ENCODE measurements around the gene OR1S1.

Gene OR1S1

GRCh38 chr11:58254936-58255335 is 42.4 kb downstream of the OR1S1 start:
- Histone ChIP-seq H3K4me3 (ENCODE audit: low read depth, low read length) (no peak overlapping the region), H3K27ac (no peak overlapping the region), H3K27me3 (replicated peaks) (no peaks in the 10 kb centered on the region), H3K36me3 (replicated peaks) (no peaks in the 10 kb centered on the region)
- in situ Hi-C loops (cut with HindIII; ENCODE audit: low pct_ligation_motif_present, low sequenced_read_pairs) = no loop called here
- DNase-seq = no peak
- TF ChIP-seq, protein P1, sequence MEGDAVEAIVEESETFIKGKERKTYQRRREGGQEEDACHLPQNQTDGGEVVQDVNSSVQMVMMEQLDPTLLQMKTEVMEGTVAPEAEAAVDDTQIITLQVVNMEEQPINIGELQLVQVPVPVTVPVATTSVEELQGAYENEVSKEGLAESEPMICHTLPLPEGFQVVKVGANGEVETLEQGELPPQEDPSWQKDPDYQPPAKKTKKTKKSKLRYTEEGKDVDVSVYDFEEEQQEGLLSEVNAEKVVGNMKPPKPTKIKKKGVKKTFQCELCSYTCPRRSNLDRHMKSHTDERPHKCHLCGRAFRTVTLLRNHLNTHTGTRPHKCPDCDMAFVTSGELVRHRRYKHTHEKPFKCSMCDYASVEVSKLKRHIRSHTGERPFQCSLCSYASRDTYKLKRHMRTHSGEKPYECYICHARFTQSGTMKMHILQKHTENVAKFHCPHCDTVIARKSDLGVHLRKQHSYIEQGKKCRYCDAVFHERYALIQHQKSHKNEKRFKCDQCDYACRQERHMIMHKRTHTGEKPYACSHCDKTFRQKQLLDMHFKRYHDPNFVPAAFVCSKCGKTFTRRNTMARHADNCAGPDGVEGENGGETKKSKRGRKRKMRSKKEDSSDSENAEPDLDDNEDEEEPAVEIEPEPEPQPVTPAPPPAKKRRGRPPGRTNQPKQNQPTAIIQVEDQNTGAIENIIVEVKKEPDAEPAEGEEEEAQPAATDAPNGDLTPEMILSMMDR (IDR thresholded peaks at IDR 0.05; ENCODE audit: low read depth, low read length, missing control alignments) = no peak

GRCh38 chr11:58259983-58260382 is 47.5 kb downstream of the OR1S1 start:
- H3K27ac ChIP-seq = no peak overlapping the region
- in situ Hi-C loops (cut with HindIII; ENCODE audit: low pct_ligation_motif_present, low sequenced_read_pairs) = no loop called here
- H3K36me3 ChIP-seq (replicated peaks) = no peaks in the 10 kb centered on the region
- no peak overlapping the region for H3K4me3 ChIP-seq (ENCODE audit: low read depth, low read length)
- TF ChIP-seq, protein P1 (IDR thresholded peaks at IDR 0.05; ENCODE audit: low read depth, low read length, missing control alignments) = no peak
- no peaks in the 10 kb centered on the region for H3K27me3 ChIP-seq (replicated peaks)
- no peak for DNase-seq
